Measurements from ENCODE around the gene MRNIP.

MRNIP gene

DNA sequence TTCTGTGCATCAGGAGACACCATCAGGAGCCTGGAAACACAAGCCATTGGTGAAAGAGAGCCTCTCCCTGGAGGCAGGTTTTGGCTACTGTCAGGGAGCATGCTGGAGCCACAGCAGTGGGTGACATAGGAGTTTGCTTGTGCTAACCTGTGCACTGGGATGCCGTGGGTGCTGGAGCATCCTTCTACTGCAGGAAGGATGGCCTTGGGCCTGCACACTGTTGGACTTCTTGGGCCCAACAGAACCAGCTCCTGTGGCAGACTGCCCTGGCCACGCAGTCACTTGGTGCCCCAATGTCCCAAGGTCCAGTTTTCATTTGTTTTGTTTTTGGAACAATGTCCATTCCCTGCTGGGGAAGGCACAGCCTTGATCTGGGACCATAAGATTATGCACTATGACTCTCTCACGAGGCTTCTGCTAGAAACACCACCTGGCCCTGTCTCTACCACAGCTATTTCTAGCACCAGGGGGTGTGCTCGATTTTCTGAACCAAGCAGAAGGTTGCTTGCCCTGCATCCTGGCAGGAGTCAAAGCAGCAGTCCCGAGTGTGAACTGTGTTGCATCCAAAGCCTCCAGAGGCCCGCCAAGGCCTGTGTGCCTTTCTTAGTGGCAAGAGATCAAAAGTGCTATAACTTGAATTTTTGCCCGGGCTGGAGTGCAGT, 70.3 kb downstream of the MRNIP start:
- no peak for DNase-seq
